ENCODE data around the gene ERC1.

ERC1 gene

GRCh38 chr12:1481906-1482305, 490.9 kb downstream of the ERC1 start:
- no peak for DNase-seq (ENCODE audit: low read depth in 2 of 2)

GRCh38 chr12:1488908-1489381, 497.9 kb downstream of the ERC1 start:
- no peak for DNase-seq (ENCODE audit: low read depth in 2 of 2)

- no peak for DNase-seq (ENCODE audit: low read depth in 2 of 2)
Observed at GRCh38 chr12:1491983-1492697, 501.1 kb downstream of the ERC1 start.

- DNase-seq (ENCODE audit: low read depth in 2 of 2), result no peak
Observed at GRCh38 chr12:1493781-1494565, 502.9 kb downstream of the ERC1 start.

GRCh38 chr12:1494856-1495255, 503.8 kb downstream of the ERC1 start:
- no peak for DNase-seq (ENCODE audit: low read depth in 2 of 2)

GRCh38 chr12:1496162-1496900, 505.3 kb downstream of the ERC1 start:
- DNase-seq (ENCODE audit: low read depth in 2 of 2), result no peak

GRCh38 chr12:1497161-1497560, 506.1 kb downstream of the ERC1 start:
- no peak for DNase-seq (ENCODE audit: low read depth in 2 of 2)

- no peak for DNase-seq (ENCODE audit: low read depth in 2 of 2)
Observed at GRCh38 chr12:1498199-1498740, 507.2 kb downstream of the ERC1 start.

GRCh38 chr12:1499351-1499750, 508.3 kb downstream of the ERC1 start:
- DNase-seq (ENCODE audit: low read depth in 2 of 2), result no peak

- no peak for DNase-seq (ENCODE audit: low read depth in 2 of 2)
Observed at GRCh38 chr12:1500095-1500801, 509.2 kb downstream of the ERC1 start.

- no peak for DNase-seq (ENCODE audit: low read depth in 2 of 2)
Observed at GRCh38 chr12:1501001-1501400, 510.0 kb downstream of the ERC1 start.

GRCh38 chr12:1501695-1502378, 510.8 kb downstream of the ERC1 start:
- DNase-seq (ENCODE audit: low read depth in 2 of 2), result no peak

- DNase-seq (ENCODE audit: low read depth in 2 of 2), result no peak
Observed at GRCh38 chr12:1502379-1502720, 511.3 kb downstream of the ERC1 start.

- DNase-seq (ENCODE audit: low read depth in 2 of 2), result no peak
Observed at GRCh38 chr12:1502831-1503230, 511.8 kb downstream of the ERC1 start.

- DNase-seq (ENCODE audit: low read depth in 2 of 2), result no peak
Observed at GRCh38 chr12:1503281-1503711, 512.3 kb downstream of the ERC1 start.

GRCh38 chr12:1504304-1504894, 513.4 kb downstream of the ERC1 start:
- no peak for DNase-seq (ENCODE audit: low read depth in 2 of 2)

- no peak for DNase-seq (ENCODE audit: low read depth in 2 of 2)
Observed at GRCh38 chr12:1504895-1505311, 513.9 kb downstream of the ERC1 start.

GRCh38 chr12:1505576-1505975, 514.6 kb downstream of the ERC1 start:
- no peak for DNase-seq (ENCODE audit: low read depth in 2 of 2)

- no peak for DNase-seq (ENCODE audit: low read depth in 2 of 2)
Observed at GRCh38 chr12:1507308-1507707, 516.3 kb downstream of the ERC1 start.

- DNase-seq (ENCODE audit: low read depth in 2 of 2), result no peak
Observed at GRCh38 chr12:1509413-1510052, 518.5 kb downstream of the ERC1 start.

Data from stimulated activated CD8-positive, alpha-beta memory T cell treated with anti-CD3 and anti-CD28 coated beads, Interleukin-7, amount 100 ng/mL, for 4 hours (primary cell).